Stimulated activated CD8-positive, alpha-beta memory T cell treated with anti-CD3 and anti-CD28 coated beads, Interleukin-15, amount 100 ng/mL, for 1 hour (primary cell): ENCODE data around the gene MTFR1L.

Experiments
- DNase-seq: peaks from one replicate; pipeline ENCODE4 v3.0.0-alpha.2; 2020; ENCODE audit warnings: low read depth

Gene MTFR1L

DNA sequence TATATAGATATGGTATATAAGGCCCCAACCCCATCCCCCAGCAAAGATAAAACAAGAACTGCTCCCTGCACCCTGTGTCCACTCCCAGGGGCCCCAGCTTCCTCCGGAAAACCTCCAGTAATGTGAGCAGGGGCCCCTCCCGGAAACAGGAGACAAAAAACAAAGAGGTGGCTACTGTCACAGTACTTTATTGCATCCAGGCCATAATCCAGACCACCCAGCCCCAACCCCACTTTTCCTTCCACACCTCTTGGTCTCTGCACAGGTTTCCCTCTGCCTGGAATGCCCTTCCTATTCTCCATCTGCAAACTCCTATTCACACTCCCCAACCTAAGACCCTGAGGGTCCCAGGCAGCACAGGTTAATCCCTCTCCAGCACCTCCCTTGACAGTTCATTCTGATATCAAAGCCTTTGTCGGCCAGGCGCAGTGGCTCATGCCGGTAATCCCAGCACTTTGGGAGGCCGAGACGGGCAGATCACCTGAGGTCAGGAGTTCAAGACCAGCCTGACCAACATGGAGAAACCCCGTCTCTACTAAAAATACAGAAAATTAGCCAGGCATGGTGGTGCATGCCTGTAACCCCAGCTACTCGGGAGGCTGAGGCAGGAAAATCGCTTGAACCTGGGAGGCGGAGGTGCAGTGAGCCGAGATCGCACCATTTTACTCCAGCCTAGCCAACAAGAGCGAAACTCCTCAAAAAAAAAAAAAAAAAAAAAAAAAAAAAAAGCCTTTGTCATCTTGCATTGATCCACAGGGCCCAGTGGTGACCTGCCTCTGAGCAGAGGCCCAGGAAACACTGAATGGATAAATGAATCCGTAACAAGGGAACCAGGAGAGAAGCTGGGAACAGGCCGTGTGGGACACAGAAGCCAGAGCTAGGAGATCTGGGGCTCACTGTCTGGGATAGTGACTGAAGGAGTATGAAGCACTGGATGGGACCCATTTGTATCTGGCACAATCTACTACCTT is 41.8 kb downstream of the MTFR1L start:
- no peak for DNase-seq

DNA sequence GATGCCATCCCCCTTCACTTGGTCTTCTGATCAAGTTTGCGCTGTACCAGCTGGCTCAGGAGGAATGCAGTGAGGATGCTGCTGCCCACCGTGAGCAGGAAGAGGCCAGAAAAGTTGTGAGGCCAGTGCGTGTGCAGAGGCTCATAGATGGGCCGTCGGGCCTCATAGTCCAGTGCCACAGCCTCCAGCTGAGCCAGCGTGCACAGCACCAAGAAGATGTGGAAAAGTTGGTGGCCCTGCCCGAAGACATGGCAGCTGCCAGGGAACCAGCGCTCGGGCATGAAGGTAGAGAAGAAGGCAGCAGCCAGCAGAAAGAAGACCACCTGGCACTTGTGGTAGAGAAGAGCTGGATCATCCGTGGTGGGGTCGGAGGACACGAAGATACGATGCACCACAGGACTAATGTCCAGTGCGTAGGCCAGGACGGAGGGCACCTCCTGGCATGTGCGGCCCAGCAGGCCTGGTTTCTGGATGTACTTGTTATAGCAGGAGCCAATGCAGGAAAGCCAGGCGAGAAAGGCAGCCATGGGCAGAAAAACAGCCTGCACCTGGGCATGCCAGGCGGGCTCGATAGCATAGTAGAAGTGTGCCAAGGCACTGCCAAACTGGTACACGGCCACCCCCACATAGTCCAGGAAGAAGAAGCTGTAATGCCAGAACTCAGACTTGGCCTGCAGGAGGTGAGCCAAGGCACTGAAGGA is 43.2 kb downstream of the MTFR1L start:
- DNase-seq: no peak

DNA sequence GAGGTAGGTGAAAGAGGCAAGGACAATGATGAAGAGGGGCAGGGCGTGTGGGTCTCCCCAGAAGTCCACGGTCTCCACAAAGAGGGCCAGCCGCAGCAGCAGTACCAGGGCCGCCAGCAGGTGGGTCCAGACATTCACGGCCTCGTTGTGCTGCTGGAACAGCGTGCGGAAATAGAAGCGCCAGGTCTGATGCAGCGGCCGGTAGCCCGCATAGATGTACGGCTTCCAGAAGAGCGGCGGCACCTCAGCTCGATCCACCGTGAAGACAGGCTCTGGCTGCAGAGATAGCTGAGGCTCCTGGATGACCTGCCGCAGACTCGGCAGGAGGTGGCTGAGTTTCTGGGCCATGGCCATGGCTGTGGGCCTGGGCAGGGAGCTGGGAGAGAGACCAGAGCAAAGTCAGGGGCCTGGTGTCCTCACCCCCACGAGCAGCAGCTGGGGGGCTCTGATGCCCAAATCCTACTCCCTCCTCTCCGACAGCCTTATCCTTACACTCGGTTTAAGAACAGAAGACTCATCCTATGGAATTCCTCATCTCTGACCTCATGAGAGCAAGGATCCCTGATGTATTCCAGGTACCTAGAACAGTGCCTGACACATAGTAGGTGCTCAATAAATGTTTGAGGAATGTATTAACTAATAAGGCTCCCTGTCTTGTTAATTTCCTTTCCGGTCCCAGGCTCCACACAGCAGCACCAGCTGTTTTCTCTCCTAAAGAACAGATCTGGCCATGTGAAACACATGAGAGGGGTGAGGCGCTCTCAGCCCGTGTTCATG is 43.9 kb downstream of the MTFR1L start:
- DNase-seq: no peak

DNA sequence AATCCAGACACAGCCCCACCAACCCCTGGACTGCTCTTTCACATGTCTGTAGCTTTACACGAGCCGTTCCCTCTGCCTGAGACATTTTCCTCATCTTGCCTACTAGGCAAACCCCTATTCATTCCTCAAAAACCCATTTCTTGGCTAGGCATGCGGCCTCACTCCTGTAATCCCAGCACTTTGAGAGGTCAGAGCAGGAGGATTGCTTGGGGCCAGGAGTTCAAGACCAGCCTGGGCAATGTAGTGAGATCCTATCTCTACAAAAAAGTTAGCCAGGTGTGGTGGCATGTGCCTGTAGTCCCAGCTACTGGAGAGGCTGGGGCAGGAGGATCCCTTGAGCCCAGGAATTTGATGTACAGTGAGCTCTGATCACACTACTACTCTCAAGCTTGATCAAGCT is 44.7 kb downstream of the MTFR1L start:
- no peak for DNase-seq

DNA sequence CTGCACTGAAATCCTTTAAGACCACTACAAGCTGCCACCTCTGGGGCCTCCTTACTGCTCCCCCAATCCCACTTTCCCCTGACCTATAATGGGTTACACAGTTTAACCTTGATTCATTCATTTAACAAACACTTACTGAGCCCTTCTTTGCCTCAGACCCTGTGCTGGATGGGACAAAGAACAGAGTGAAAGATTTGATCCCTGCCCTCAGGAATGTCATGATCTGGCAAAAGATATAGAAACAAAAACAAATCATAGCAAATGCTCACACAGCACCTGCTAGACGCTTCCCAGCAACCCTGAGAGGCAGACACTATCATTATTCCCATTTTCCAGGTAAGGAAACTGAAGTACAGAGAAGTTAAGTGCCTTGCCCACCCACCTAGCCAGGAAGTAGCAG is 46.5 kb downstream of the MTFR1L start:
- no peak for DNase-seq

DNA sequence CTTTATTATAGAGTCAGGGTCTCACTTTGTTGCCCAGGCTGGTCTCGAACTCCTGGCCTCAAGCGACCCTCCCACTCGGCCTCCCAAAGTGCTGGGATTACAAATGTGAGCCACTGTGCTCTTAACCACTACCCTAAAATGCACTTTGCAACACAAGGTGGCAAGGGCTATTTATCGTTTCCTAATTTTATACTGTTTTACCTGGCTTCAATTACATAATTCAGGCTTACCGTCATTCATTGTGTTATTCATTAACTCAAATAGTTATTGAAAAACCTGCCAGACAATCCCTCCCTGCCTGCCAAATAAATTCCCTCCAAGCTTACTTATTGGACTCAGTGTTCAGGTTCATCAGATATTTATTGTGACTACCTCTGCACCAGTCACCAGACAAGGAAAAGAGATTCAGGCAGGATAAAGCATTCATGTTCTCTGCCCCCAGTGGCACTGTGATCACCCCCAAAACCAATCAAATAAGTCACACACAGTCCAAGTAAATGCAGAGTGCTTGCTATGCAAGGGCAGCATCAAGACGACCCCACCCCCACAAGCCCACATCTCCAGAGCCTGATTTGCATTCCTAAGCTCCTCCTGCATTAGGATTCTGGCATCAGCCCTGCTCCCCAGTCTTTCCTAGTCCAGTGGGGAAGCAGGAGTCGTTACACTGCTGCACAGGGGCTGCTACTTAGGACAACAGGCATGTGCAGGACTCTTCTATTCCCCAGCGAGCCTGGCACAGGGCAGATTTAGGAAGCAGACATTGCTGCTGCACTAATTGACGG is 47.6 kb downstream of the MTFR1L start:
- no peak for DNase-seq

DNA sequence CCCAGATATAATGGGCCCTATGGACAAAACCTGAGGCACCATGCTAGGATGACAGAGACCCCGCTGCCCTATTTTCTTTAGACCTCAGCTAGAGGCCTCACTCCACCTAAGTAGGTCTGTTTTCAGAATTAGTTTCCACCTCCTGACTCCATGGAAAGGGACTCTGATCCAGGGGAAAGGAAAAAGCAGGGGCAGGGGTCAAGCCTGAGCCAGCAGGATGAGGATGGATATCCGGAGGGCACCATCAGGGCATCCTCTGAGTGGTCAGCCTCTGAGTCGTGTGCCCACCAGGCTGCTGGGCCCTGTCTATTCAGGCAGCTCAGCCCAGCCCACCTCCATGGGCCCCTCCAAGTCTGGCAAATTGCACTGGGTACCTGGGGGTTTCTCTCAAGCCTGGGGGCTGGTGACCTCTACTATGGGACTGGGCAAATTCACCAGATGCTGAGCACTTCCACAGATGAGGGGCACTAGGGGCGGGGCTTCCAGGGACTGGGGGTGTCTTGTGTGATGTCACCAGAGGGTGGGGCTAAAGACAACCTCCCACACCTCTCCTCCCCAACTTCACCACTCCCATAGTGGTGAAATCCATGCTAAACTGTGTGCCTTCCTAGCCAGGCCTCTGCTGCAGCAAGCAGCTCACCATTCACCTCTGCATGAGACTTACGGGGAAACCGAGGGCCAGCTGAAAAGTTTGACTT is 50.3 kb downstream of the MTFR1L start:
- no peak for DNase-seq

DNA sequence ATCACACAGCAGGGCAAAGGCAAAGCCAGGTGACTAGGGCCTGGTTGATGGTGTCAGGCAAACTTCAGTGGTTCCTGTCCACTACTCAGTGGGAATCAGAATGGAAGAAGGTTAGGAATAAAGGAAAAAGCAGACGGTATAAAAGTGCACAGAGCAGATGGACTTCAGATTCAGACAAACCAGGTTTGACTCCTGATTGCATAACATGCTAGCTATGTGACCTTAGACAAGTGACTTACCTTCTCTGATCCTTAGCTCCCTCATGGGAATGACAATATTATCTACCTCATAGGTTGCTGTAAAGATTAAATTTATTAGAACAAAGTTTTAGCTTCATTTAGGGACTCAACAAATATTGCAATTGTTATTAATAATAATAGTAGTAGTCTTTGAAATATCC is 50.9 kb downstream of the MTFR1L start:
- no peak for DNase-seq

DNA sequence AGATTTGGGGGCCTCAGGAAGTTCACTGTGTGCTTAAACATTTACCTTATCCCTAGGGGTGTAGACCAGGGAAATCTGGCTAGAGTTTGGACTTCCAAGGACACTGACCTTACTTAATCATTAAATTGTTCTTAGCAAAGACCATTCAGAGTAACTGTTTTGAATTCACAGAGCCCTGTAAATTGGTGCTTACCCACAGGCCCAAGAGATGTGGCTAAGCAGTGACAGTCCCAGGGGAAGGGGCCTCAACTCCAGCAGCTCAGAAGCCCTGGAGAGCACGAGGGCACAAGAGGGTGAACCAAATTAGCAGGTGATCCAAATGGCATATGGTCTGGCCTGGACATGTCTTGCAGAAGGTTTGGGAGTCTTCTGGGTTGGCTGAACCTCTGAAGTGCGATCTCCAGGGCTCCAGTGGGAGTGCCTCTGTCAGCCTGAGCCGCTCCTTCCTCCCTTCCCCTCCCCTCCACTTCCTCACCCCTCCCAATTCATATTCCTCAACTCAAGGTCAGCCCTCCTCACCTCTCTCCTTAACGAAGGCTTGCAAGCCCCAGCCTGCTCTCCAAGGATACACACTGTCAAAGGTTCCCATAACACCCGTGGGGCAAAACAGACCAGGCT is 51.4 kb downstream of the MTFR1L start:
- DNase-seq: no peak

DNA sequence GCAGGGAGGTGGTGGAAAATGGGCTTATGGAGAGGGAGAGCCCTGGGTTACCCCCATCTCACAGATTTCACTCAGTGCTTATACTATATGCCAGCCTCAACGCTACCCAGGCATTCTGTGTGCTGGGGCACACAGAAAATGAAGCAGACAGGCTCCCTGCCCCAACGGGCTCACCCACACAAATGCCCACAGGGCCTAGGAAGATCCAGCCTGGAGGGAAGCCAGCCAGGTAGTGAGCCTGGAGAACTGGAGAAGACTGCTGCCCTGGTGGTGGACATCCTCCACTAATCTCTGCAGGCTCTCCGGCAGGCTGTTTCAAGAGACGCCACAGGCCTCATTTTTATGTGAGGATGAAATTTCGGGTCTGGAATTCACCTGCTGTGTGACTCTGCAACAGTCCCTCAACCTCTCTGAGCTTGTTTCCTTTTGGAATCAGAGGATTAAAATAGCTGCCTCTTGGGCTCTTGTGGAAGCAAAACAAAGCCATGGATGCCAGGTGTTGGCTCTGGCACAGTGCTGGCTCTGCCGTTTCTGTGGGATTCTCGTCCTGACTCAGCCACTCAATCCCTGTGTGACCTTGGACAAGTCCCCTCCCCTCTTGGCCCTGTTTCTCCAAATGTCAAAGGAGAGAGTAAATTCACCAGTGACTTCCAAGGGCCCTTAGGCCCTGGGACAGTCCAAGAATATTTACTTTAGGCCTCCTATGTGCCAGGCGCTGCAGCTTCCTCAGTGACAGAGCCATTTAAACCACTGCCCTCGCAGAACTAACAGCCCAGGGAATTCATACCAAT is 52.1 kb downstream of the MTFR1L start:
- no peak for DNase-seq

DNA sequence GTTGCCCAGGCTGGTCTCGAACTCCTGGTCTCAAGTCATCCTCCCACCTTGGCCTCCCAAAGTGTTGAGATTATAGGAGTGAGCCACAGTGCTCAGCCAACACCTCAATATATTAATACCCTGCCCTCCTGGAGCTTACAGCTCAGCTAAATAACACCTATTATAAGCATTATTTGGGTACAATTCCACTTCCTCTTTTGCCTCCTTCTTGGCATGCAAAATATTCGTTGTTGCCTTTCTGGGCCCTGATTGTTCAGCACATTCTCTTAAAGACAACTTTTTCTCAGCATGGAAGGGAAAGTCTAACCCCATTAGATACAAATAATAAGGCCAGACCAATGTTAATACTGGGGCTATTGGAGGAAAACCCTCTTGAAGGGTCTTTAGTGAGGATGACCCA is 53.0 kb downstream of the MTFR1L start:
- no peak for DNase-seq

DNA sequence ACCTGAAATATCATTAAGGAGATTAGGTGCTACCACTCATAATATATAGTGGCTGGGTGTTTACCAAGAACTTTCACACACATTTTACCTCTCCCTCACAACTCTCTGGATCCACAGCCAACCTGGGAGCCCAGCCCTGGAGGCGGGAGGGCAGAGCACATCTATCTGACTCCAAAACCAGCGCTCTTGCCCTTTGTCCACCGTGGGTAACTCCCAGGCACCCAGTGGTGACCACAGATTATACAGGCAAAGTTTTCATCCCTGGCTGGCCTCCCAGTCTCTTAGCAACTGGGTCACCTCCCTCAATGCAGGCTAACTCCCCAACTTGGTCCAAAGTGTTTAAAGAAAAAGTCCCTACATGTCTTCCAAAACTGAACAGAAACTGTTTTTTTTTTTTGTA is 53.4 kb downstream of the MTFR1L start:
- DNase-seq: no peak

DNA sequence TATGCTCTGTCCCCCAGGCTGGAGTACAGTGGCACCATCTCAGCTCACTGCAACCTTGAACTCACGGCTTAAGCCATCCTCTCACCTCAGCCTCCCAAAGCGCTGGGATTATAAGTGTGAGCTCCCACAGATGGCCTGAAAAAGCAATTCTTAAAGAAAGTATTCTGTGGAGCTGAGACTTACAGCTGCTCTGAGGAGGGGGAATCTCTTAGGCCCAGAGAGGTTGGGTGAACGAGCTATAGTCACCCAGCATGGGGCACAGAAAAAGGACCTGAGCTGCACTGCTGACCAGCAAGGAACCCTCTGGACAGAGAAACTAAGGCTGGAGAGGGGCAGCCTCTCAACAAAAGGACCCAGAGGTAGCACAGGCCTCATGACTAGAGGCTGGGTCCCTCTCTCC is 54.5 kb downstream of the MTFR1L start:
- DNase-seq: no peak

DNA sequence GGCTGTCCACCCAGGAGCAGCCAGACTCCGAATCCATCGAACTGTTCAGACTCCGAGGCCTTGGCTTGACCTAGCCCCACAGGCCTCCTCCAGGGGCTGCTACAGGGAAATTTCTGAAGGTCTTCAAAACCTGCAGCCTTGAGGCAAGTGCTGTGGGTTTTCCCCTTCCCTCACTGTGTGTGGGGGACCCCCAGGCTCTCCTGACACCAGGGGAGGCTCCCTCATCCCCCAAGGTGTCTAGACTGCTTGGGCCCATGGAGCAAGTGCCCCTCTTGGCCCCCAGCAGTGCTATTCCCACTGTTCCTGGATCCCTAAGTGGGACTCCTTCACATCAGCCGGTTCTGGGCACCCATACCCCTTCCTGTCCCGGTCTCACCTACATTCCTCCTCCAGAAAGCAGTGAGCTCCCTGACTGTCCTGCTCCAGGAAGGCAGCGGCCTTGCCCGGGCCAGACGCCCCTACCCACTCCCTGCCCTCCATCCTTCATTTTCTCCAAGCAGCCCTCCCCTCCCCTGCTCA is 54.9 kb downstream of the MTFR1L start:
- no peak for DNase-seq

DNA sequence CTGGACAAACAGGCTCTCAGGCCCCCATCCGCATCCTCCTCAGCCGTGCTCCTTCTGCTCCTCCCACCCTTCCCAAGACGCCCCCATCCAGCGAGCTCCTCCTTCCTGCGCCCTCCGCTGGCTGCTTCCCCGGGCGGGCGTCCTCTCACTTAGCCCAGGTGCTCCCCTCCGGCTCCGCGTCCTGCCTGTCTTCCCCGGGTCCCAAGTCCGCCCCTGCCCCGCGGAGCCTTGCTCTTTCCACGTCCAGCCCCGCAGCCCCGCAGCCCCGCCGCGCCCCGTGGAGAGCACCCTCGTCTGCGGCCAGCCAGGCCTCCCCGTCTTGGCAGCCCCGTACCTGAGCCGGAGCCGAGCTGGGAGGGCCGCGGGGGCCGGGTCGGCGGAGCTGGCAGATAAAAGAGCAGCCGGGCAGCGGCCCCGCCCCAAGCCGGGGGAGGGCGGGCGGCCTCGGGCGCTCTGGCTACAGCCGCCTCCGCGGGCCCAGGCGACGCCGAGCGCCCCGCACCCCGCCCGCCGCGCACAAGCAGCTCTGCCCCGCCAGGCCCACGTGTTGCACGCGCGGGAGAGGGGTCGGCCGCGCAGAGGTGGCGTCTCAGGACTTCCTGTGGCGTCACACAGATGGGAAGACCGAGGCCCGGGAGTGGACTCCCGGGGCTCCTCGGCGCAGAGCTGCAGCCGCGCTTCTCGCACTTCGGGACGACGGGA is 55.6 kb downstream of the MTFR1L start, which contains the start of gene PAQR7:
TSS of gene PAQR7 (minus strand) at position 555 of the 702 bp plus-strand sequence. CDS start 11,869 bp downstream, outside the sequence.
- peak; percentile 13 for DNase-seq

DNA sequence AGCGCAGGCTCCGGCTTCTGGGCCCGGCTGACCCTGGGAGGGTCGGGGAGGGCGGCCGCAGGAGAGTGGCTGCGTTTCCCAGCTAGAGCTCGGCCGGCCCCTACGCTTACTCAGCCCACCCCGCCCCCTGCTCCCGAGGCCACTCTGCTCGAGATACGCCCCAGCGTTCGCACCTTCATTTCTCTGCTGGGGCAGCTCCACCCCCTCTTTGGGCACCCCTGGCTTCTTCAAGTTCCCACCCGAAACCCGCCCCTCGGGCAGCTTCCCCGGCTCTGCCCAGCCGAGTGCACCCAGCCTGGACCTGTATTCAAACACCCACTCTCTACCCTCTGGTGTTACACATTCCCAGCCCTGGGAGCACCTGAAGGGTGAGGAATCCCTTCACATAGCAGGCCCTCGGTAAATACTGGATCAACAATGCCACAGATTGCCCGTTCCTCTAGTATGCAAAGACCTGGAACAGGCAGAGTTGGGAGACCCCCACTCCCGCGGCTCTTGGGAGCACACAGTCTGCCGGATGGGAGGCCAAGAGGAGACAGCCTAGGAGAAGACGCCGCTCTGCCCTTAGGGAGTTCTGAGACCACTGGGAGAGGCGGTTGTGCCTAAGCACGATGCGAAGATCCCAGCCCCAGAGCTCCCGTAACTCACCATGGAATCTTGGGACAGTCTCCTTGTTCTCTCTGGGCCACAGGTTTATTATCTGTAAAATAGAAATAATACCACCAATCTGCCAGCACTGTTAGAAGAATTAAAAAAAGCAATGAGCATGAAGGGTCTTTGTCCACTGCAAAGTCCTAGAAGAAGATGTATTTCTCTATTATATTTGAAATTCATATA is 56.3 kb downstream of the MTFR1L start:
- no peak for DNase-seq

DNA sequence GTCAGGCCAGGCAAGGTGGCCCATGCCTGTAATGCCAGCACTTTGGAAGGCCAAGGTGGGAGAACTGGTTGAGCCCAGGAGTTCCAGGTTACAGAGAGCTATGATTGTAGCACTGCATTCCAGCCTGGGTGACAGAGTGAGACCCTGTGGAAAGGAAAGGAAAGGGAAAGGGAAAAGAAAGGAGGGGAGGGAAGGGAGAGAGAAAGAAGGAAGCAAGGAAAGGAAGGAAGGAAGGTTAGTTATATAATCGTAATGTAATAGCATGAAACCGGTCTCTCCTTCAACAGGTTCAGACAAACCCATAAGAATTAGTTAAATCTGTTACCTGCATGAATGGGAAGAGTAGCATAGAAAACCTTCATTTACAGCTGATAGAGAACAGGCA is 56.9 kb downstream of the MTFR1L start:
- DNase-seq: no peak

DNA sequence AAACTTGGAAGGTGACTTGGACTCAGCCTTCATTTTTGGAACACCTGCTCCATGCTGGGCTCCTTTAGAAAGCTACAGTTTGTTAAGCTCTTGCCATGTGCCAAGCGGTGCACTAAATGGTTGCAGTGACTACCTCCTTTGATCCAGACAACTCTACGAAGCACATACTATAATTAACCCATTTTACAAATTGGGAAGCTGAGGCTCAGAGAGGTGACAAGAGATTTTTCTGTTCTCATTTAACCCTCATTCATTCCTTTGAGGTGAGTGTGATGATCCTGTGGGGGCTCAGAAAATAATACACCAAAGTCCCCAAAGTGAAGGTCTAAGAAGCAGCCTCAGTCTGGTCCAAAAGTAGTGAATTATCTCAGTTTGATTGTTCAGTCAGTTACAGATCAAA is 57.4 kb downstream of the MTFR1L start:
- DNase-seq: no peak
